ENCODE measurements around the gene DUSP22.

DNA sequence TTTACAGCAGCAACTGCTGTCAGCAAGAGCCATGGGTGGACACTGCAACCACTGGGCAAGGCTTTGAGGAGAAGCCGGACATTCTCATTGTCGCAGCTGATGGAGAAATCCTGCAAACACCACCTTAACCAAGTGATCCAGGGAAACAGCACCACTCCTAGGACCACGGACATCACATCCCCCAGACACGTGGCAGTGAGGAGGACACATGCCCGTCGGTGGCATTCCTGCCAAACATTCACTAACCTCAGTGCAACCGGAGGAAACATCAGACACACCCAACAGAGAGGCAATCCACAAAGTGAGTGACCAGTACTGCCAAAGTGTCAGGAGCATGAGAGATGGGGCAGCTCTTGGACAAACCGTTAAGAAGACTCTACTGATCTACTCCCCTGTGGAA lies 82.7 kb downstream of the DUSP22 start:
- TF ChIP-seq CTCF (IDR thresholded peaks at IDR 0.05; ENCODE audit: poor library complexity) (no peak), EZH2phosphoT487 (IDR thresholded peaks at IDR 0.05; ENCODE audit: low read depth, severe bottlenecking, unreplicated experiment) (no peak), EZH2 (IDR thresholded peaks at IDR 0.05; ENCODE audit: borderline replicate concordance) (no peak)

Measured in hepatocyte (in vitro differentiated cells).